Myocyte (in vitro differentiated cells): Measurements from ENCODE around the gene ZSCAN5C. TPM values are rescaled to one million over a fixed set of nuclear protein-coding genes. Genes with fewer than 3 reads are reported as not detected.
"Not testable (repeated sequence)": the region's sequence is repeated elsewhere in the genome, so short reads cannot be mapped to it uniquely, and the experiment has no call there.

Experiments used
- DNase-seq: peaks from one replicate; pipeline ENCODE4 v3.0.0-alpha.2; 2012; ENCODE audit warnings: low read depth
- polyA plus RNA-seq: library from polyadenylated mRNA; unstranded; fragments of >200 nt; gene quantifications from one replicate; pipeline ENCODE4 v1.2.1, GENCODE V29; 2012; ENCODE audit warnings: missing spikeins
- total RNA-seq: library from RNA; depleted of rRNA; stranded (reverse); fragments of >200 nt; gene quantifications from 2 replicates; pipeline ENCODE4 v1.2.3, GENCODE V29; 2014

Gene ZSCAN5C, protein sequence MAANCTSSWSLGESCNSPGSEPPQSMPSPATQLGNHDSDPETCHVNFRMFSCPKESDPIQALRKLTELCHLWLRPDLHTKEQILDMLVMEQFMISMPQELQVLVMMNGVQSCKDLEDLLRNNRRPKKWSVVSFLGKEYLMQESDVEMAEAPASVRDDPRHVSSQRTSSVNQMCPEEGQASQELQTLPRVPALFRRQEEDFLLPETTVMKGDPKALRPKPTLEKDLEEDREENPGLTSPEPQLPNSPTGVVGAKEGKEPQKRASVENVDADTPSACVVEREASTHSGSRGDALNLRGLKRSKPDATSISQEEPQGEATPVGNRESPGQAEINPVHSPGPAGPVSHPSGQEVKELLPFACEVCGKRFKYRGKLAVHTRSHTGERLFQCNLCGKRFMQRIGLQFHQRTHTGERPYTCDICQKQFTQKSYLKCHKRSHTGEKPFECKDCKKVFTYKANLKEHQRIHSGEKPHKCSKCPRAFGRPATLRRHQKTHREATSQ
- not detected in 2 replicates for total RNA-seq
- not detected for polyA plus RNA-seq

DNA sequence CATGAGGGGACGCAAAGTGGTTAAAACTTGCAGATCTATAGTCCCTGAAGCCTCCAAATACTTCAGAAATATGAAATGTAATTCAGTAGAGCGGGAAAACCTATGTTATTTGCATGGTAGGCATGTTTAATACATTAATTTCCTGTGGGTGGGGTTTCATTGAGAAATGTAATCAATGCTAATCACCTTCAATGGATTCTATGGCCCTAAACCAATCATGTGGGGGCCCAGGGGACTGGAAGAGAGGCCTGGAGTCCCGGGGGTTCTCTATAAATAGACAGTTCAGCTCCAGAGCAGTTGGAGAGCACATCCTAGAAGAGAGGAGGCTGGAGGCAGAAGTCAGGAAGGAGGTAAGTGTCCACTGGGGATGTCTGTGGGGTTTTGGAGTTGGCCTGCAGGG, at the start of gene ZSCAN5C:
ZSCAN5C (plus strand) TSS at position 301 of the 400 bp plus-strand sequence. CDS start 3,641 bp downstream, outside the sequence.
- no peak for DNase-seq

DNA sequence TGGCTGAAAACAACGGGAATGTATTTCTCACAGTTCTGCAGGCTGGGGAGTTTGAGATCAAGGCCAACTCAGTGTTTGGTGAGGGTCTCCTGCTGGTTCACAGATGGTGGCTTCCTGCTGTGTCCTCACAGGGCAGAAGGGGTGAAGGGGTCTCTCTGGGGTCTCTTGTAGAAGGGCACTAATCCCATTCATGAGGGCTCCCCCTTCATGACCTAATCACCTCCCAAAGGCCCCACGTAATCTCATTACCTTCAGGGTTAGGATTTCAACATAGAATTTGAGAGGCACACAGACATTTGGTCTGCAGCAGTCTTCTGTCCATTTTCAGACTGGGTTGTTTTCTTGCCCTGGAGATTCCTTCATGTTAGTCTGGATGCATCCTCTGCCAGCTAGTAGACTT, 49.4 kb upstream of the ZSCAN5C start:
- no peak for DNase-seq

DNA sequence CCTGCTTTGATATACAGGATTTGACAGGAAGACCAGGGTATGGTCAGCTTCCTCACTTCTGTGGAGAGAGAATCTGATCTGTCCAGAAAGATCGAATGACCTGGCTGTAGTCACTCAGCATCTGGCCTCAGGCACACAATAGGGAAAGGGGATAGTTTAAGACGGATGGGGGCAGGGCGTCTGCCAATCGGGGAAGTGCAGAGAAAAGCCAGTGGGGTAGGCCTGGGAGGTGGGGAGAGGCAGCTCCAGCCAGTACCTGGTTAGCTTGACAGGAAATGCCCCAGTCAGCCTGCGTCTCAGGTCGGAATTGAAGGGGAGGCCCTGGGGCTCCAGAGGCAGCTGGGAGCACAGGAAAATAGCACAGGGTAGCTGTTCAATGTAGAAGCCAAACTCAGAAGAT, 48.6 kb upstream of the ZSCAN5C start:
- DNase-seq, result no peak

DNA sequence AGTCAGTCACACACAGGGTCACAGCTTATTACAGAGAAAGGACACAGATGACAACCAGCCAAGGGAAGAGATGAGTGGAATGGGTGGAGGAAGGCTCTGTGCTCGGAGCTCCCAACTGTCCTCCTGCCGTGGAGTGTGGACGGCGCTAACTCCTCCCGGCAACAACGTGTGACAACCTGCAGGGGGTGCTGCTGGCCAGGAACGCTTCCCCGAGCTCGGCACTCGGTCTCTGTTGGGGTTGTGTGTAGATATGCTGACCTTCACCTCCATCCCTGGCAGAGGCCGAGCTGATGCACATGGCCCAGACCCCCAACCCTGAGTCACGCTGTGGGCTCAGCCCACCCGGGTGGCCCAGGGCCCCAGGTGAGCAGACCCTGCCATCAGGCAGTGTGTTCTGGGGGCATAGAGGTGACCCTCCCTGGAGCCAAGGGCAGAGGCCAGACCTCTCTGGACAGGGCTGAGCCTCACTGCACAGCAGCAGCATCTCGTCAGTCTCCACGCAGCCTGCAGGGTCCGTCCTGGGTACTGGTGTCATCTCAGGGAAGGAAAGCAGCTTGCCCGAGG, 46.9 kb upstream of the ZSCAN5C start:
- DNase-seq, result no peak

DNA sequence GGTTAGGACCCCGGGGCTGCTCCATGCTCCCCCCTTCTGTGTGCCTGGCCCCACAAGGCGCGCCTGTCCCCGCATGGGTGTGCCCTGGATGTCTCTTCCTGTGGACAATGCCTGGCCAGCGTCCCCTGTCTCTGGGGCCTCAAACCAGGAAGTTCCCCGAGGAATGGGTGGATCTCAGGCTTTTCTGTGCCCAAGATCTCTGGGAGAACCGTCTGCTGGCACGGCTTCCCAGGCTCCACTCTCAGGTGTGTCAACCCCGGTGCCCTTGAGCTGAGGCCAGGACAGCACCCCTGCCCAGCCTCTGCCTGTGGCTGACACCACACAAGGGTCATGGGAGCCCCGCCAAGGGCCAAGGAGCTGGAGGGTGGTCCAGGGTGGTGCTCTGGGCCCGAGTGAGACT, 45.3 kb upstream of the ZSCAN5C start:
- DNase-seq, result no peak

DNA sequence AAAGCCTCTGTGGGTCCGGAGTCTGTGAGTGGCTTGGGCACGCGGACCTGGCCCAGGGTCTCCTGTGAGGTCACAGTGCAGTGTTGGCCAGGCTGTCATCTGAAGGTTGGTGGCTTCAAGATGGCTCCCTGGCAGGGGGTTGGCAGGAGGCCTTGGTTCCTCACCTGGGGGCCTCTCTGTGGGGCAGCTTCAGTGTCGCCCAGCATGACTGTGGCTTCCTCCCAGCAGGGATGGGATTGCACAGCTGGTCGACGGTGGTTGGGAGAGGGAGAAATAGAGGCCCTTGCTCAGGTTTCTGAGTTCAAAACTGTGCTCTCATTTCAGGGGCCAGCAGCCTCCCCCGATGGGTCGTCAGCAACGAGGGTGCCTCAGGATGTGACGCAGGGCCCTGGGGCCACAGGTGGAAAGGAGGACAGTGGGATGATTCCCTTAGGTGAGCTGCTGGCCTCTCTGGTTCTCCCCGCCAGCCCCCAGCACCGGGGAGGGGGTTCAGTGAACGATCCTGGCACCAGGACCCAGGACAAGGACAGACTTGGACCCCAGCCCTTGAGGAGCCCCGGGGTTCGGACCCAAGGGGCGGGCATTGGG, 43.8 kb upstream of the ZSCAN5C start:
- DNase-seq, result no peak

DNA sequence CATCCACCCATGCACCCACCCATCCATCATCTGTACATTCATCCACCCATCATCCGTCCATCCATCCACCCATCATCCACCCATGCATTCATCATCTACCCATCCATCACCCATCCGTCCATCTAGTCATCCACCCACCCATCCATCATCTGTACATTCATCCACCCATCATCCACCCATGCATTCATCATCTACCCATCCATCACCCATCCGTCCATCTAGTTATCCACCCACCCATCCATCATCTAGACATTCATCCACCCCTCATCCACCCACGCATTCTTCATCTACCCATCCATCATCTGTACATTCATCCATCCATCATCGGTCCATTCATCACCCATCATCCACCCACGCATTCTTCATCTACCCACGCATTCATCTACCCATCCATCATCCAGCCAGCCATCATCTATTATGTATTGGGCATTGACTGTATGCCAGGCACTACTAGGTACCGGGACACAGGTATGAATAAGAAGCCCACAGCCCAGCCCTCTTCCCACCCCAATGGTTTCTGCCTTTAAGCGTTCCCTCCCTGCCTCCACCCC, 43.0 kb upstream of the ZSCAN5C start:
- DNase-seq, result no peak

DNA sequence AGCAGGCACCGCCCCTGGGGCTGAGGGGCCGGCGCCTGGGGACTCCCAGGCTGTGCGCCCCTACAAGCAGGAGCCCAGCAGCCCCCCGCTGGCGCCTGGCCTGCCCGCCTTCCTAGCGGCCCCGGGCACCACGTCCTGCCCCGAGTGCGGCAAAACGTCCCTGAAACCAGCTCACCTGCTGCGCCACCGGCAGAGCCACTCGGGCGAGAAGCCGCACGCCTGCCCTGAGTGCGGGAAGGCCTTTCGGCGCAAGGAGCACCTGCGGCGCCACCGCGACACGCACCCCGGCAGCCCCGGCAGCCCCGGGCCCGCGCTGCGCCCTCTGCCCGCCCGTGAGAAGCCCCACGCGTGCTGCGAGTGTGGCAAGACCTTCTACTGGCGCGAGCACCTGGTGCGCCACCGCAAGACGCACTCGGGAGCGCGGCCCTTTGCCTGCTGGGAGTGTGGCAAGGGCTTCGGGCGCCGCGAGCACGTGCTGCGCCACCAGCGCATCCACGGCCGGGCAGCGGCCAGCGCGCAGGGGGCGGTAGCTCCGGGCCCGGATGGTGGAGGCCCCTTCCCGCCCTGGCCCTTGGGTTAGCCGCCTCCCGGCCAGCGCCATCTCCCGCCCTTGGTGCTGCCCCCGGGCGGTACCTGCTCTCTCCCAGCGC, 42.3 kb upstream of the ZSCAN5C start:
- DNase-seq, result no peak

DNA sequence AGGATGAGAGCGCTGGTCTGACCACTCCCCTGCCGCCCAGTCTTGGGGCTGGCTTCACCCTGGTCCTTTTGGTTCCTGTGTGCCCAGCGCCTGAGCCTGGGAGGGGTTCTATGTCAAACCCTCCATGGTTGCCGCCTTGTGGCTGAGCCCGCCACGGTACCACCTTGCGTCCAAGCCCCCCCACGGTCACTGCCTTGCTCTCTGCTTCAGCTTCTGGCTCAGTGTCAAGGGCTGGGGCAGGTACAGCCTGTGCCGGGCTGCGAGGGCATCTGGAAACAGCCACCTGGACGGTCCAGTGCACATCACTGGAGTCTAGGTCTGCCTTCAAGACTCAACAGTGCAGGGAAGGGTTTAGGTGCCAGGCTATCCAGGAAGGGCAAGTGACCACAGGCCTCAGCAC, 40.5 kb upstream of the ZSCAN5C start:
- no peak for DNase-seq

DNA sequence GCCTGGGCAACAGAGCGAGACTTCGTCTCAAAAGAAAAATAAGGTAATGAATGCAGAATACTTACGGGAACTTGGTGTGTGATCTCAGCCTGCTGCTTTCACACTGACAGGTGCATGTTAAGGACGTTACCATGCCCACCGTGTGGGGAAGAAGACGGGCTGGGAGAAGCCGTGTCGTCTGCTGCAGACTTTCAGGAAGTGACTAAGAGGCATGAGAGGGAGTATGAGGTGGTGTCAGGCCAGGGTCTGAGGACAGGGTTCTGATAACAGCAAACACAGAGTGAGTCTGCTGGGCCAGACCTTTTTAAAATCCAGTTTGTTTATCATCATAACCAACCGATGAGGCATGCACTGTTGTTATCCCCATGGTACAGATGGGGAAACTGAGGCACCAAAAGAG, 39.8 kb upstream of the ZSCAN5C start:
- DNase-seq, result no peak

DNA sequence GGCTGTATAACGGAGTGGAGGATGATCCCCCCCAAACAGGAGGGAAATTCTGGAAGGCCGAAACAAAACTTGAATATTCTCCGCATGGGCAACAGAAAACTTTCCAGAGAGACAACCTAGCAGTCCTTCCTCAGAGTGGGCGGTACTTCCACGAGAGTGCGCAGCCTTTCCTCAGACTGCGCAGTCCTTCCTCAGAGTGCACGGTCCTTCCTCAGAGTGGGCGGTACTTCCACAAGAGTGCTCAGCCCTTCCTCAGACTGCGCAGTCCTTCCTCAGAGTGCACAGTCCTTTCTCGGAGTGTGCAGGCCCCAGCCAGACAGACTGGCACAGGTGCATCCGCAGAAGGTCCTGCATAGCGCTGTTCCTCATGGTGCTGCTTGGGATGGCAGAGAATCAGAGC, 39.0 kb upstream of the ZSCAN5C start:
- no peak for DNase-seq

DNA sequence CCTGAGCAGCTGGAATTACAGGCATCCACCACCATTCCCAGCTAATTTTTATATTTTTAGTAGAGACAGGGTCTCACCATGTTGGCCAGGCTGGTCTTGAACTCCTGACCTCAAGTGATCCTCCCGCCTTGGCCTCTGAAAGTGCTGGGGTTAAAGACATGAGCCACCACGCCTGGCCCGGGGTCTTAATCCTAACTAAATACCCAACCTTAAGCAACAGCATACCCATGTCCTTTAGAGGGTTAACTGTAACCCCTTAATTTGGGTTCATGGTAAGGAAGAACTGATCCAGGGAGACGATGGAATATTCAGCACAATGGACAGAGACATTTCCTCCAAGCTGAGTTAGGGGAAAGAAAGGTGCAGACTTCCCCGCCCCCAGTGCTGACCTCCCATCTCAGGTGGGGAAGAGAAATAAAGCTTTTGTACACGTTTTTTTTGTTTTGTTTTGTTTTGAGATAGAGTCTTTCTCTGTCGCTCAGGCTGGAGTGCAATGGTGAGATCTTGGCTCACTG, 35.0 kb upstream of the ZSCAN5C start:
- peak; percentile 34 for DNase-seq

DNA sequence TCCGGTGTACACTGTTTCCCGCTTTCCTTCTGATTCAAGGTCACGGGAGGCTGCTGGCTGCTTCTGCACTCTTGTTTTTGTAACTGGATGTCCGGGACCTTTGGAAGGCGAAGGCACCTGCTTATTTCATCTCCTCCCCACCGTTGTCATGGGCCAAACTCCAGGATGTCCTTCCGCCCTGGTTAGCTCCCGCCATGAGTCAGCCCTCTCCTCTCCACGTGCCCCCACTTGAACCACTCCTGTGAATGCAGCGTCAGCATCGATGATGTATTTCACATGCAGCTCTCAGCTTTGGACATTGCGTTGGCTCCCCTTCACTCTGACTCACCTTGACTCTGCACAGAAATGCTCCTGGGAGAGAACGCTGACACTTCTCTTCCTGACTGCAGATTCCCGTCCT, 31.8 kb upstream of the ZSCAN5C start:
- DNase-seq, result no peak

DNA sequence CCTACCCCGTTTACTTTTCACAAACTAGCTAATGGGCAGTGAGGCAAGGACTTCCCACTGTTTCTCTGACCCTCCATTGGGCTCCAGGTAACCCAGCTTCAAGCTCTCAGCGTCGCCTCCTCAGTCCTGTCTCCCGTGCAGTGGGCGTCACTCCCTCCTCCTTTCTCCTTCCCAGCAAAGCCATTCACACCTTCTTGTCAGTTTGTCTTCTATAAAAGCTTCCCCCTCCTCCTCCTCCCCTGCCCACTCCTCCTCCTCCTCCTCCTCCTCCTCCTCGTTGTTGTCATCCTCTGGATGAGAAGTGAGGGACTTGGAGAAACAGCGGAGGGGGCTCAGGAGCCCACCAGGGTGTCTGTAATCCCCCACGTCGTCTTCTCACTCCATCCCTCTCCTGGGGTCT, 28.0 kb upstream of the ZSCAN5C start:
- no peak for DNase-seq

DNA sequence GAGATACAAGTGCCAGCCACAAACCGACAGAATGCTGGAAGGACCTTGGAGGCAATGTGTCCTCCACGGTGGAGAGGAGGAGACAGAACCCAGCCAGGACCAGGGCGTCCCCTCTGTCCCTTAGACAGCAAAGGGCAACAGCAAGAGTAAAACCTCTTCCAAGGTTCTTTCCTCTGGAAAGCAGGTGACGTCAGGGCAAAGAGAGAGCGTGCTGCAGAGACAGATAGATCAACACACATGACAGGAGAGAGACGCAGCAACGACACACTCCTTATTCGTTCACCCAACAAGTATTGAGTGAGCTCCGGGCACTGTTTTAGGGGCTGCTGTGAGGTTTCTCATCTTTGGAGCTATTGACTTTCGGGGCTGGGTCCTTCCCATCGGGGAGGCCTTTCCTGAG, 27.5 kb upstream of the ZSCAN5C start:
- DNase-seq, result no peak

DNA sequence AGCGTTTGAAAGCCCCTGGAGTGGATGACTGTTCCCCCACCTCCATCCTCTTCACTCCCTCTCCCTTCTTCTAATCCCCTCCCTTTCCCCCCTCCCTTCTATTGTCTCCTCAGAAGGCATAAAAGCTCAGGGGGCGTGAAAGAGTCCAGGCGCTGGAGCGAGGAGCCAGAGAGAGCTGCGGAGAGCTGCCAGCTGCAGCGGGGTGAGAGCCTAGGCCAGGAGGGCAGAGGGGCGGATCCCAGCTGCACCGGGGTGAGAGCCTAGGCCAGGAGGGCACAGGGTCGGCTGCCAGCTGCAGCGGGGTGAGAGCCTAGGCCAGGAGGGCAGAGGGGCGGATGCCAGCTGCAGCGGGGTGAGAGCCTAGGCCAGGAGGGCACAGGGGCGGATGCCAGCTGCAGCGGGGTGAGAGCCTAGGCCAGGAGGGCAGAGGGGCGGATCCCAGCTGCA, 26.2 kb upstream of the ZSCAN5C start, which contains the start of gene GALP:
GALP (plus strand) TSS at position 148 of the 447 bp plus-strand sequence. CDS start 1,101 bp downstream, outside the sequence.
- not testable (repeated sequence) for DNase-seq

DNA sequence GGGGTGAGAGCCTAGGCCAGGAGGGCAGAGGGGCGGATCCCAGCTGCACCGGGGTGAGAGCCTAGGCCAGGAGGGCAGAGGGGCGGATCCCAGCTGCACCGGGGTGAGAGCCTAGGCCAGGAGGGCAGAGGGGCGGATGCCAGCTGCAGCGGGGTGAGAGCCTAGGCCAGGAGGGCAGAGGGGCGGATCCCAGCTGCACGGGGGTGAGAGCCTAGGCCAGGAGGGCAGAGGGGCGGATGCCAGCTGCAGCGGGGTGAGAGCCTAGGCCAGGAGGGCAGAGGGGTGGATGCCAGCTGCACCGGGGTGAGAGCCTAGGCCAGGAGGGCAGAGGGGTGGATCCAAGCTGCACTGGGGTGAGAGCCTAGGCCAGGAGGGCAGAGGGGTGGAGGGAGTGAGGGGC, 25.8 kb upstream of the ZSCAN5C start:
- DNase-seq, result not testable (repeated sequence)

DNA sequence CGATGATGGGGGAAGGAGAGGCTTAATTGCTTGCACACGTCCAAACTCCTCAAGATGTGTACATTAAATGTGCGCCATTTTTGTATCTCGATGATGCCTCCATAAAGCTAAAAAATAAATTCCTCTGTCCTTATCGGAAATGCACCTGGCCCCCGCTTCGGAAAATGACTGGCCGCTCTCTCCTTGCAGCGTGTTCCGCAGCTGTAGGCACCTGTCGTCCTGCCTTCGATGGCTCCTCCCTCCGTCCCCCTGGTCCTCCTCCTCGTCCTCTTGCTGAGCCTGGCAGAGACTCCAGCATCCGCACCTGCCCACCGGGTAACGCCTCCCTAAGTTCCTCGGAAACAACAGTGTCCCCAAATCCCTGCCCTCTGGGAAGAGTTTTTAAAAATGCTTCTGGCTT, 25.2 kb upstream of the ZSCAN5C start:
- DNase-seq, result no peak

DNA sequence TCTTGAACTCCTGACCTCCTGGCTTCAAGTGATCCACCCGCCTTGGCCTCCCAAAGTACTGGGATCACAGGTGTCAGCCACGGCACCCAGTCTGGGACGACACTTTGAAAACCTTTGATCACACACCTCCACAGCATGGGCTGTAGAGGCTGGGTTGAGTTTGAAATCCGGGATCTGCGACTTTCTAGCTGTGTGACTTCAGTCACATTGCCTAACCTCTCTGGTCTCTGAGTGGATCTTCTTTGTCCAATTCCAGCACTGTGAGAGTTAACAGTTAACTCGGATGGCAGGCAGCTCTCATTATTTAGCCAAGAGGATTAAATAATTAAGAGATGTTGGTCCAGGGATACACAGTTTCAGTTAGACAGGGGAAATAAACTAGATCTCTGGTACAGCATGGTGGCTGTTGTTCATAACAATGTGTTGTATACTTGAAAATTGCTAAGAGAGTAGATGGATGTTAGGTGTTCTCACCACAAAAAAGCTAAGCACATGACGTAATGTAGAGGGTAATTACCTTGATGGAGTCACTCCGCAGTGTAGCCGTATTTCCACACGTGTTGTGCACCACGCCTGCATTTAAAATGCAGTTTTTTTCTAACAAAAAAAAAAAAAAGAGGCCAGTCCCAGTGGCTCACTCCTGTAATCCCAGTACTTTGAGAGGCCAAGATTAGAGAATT, 24.4 kb upstream of the ZSCAN5C start:
- DNase-seq, result no peak

DNA sequence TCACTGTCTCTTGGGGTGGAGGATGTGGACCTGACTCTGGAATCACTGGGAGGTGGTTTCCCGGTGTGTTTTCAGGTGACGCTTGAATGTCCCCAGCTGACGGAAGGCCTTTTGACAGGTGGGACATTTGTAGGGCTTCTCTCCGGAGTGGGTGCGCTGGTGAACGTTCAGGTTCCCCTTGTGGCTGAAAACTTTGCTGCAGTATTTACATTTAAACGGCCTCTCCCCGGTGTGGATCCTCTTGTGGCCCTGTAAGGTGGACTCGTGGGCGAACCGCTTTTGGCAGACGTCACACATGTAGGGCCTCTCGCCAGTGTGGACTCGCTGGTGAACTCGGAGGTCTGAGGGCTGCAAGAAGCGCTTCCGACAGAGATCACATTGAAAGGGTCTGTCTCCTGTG, 12.3 kb upstream of the ZSCAN5C start:
- no peak for DNase-seq

DNA sequence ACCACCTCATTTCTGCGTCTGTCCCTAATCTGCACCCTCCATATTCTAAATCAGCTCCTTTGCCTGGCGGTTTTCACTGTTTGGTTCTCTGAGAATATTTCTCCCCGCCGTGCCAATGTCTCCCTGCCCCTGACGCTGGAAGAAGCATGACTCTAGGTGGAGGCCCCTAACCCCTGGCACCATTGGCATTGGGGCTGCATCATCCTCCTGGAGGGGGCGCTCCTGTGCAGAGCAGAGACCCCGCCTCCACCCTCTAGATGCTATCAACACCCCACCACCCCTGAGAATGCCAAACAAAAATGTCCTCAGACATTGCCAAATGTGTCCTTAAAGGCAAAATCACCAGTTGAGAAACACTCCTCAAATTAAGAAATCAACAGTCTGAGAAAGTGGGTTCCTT, 11.0 kb upstream of the ZSCAN5C start:
- no peak for DNase-seq
